ENCODE measurements around the gene PIK3R3. TPM values are rescaled to one million over a fixed set of nuclear protein-coding genes. Genes with fewer than 3 reads are reported as not detected.

PIK3R3 gene
- total RNA-seq, 1 donor from 2014 or later, result 54.1 TPM

DNA sequence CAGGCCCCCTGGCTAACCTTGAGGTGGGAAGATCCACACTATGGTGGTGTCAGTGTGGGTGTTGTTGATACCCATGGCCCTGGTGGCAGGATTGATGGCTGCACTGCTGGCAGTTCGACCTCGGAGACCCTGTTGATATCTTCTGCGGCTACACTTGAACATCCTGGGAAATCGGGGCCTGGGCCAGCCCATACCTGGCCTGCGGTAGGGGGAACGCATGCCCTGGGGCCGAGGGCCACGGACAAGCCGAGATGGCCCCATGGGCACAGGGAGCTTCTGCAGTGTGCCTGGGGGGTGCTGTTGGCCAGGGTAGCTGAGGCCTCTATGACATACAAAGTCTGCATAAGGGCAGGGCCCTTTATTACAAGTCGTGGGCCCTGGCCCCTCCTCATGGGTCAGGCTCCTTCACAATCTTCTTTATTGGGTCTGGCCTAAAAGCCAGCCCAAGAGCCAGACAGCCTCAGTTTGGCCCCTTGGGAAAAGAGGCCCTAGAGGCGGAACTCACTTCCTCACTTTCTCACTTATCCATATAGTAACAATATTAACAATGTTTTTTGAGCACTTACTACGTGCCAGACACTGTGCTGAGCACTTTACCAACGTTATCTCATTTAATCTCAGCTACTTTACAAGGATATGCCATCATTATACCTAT is 43.9 kb upstream of the PIK3R3 start, which contains the start of gene P3R3URF:
Gene P3R3URF, minus strand, starts transcription at position 278 of the 655 bp plus-strand sequence. Its CDS starts 17 bp downstream, at position 261.
- no peak for DNase-seq (ENCODE audit: low spot score, unreplicated experiment)
- Mint-ChIP-seq H3K27me3 (peaks cover 8% of the 10 kb centered on the region), H3K36me3 (ENCODE audit: insufficient read depth) (no peaks in the 10 kb centered on the region), H3K4me3 (ENCODE audit: low read depth) (no peak within 1 kb of the TSS), H3K27ac (no peak within 1 kb of the TSS), H3K4me1 (ENCODE audit: low read depth) (no peaks in the 10 kb centered on the region), H3K9me3 (ENCODE audit: low read depth) (no peaks in the 10 kb centered on the region)
- TF ChIP-seq, protein P1, sequence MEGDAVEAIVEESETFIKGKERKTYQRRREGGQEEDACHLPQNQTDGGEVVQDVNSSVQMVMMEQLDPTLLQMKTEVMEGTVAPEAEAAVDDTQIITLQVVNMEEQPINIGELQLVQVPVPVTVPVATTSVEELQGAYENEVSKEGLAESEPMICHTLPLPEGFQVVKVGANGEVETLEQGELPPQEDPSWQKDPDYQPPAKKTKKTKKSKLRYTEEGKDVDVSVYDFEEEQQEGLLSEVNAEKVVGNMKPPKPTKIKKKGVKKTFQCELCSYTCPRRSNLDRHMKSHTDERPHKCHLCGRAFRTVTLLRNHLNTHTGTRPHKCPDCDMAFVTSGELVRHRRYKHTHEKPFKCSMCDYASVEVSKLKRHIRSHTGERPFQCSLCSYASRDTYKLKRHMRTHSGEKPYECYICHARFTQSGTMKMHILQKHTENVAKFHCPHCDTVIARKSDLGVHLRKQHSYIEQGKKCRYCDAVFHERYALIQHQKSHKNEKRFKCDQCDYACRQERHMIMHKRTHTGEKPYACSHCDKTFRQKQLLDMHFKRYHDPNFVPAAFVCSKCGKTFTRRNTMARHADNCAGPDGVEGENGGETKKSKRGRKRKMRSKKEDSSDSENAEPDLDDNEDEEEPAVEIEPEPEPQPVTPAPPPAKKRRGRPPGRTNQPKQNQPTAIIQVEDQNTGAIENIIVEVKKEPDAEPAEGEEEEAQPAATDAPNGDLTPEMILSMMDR (IDR thresholded peaks at IDR 0.05; ENCODE audit: unreplicated experiment), result no peak

DNA sequence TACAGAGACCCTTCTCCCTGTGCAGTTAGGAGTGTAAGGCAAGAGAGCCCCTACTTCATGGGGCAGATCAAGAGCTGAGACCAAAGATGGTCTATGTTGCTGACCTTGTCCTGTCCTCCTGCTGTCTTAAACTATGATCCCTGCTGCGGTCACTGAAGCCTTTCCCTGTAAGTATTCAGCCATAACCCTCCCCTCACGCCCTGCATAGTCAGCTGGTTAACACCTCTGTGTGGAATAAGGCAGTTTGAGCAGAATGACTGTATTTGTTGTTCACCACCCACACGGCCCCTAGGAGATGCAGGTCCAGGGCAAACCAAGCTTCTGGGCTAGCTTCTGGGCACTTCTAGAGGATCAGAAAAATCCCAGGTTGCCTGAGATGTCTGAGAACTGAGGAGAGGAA is 42.8 kb upstream of the PIK3R3 start:
- DNase-seq (ENCODE audit: low spot score, unreplicated experiment), result no peak
- no peak overlapping the region for H3K4me3 Mint-ChIP-seq (ENCODE audit: low read depth)
- H3K27me3 Mint-ChIP-seq, result peaks cover 15% of the 10 kb centered on the region
- no peaks in the 10 kb centered on the region for H3K4me1 Mint-ChIP-seq (ENCODE audit: low read depth)
- H3K9me3 Mint-ChIP-seq (ENCODE audit: low read depth), result no peaks in the 10 kb centered on the region
- H3K36me3 Mint-ChIP-seq (ENCODE audit: insufficient read depth), result no peaks in the 10 kb centered on the region
- TF ChIP-seq, protein P1 (IDR thresholded peaks at IDR 0.05; ENCODE audit: unreplicated experiment), result no peak
- H3K27ac Mint-ChIP-seq, result no peak overlapping the region

DNA sequence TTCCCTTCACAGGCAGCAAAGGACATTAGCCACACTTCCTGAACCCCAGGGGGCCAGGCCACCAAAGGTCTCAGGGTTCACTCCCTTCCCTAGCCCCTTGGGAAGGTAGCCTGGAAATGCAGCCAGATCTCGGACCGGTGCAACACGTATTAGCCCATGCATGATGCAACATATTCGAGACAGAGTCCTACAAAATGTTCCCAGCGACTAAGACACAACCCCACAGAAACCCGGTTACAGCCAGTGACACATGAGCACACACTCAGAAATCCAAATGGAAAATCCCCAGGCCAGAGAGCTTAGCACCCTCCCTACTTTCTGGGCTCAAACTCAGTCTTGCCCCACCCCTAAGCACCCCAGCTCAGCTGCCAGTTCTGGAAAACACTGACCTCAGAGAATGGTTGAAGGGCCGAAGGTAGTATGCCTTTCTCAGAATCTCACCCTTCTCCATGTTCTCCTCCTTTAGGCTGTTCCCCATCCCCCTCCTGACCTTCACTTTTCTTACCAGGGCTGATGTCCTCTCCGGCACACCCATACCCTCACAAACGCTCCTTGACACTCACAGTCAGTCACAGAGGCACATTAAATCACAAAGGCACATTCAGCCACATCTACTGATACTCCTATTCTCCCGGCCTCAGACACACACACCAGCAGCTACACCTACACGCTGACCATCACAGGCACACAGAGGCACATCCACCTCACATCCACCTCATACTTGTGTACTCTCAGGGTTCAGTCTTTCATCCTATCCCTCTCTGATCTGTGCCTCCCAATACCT is 42.2 kb upstream of the PIK3R3 start, which contains the start of gene TSPAN1:
Gene TSPAN1, plus strand, starts transcription at position 640 of the 784 bp plus-strand sequence. CDS start 6,021 bp downstream, outside the sequence.
- no peaks in the 10 kb centered on the region for H3K36me3 Mint-ChIP-seq (ENCODE audit: insufficient read depth)
- H3K4me3 Mint-ChIP-seq (ENCODE audit: low read depth), result no peak within 1 kb of the TSS
- H3K27me3 Mint-ChIP-seq, result peaks cover 20% of the 10 kb centered on the region
- TF ChIP-seq, protein P1 (IDR thresholded peaks at IDR 0.05; ENCODE audit: unreplicated experiment), result no peak
- no peaks in the 10 kb centered on the region for H3K9me3 Mint-ChIP-seq (ENCODE audit: low read depth)
- H3K4me1 Mint-ChIP-seq (ENCODE audit: low read depth), result no peaks in the 10 kb centered on the region
- H3K27ac Mint-ChIP-seq, result no peak within 1 kb of the TSS
- DNase-seq (ENCODE audit: low spot score, unreplicated experiment), result no peak

DNA sequence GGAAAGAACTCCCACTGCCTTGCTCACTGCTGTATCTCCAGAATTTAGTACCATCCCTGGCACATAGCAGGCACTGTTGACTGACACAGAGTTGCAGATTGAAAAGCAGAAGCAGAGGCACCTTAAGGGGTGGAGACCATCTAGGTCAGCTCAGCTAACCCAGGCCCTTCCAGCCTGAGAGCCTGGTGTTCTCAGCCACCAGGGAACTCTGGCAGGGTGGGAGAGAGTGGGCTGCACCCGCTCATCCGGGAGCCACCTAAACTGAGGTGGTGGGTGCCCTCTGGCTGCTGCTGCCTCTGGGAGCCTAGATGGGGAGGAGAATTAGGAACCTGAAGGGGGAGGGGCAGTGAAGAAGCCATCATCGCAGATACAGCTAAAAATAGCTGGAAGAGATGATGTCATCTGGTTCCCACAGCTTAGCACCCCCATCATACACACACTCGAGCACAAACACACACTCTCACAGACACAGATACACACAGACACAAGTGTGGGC is 41.0 kb upstream of the PIK3R3 start:
- no peak overlapping the region for H3K4me3 Mint-ChIP-seq (ENCODE audit: low read depth)
- H3K27me3 Mint-ChIP-seq, result peaks cover 29% of the 10 kb centered on the region
- no peak overlapping the region for H3K27ac Mint-ChIP-seq
- H3K9me3 Mint-ChIP-seq (ENCODE audit: low read depth), result no peaks in the 10 kb centered on the region
- DNase-seq (ENCODE audit: low spot score, unreplicated experiment), result no peak
- TF ChIP-seq, protein P1 (IDR thresholded peaks at IDR 0.05; ENCODE audit: unreplicated experiment), result no peak
- H3K36me3 Mint-ChIP-seq (ENCODE audit: insufficient read depth), result no peaks in the 10 kb centered on the region
- no peaks in the 10 kb centered on the region for H3K4me1 Mint-ChIP-seq (ENCODE audit: low read depth)

DNA sequence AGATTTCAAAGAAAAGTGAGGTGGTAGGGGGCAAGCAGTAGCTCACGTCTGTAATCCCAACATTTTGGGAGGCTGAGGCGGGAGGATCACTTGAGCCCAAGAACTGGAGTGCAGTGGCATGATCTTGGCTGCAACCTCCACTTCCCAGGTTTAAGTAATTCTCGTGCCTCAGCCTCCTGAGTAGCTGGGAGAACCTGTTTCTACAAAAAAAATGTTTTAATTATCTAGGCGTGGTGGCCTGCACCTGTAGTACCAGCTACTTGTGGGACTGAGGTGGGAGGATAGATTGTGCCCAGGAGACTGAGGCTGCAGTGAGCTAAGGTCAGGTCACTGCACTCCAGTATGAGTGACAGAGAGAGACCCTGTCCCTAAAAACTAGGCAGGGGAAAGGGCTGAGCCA is 39.9 kb upstream of the PIK3R3 start:
- Mint-ChIP-seq H3K36me3 (ENCODE audit: insufficient read depth) (no peaks in the 10 kb centered on the region), H3K27ac (no peak overlapping the region), H3K27me3 (peaks cover 36% of the 10 kb centered on the region), H3K9me3 (ENCODE audit: low read depth) (no peaks in the 10 kb centered on the region), H3K4me3 (ENCODE audit: low read depth) (no peak overlapping the region), H3K4me1 (ENCODE audit: low read depth) (no peaks in the 10 kb centered on the region)
- TF ChIP-seq, protein P1 (IDR thresholded peaks at IDR 0.05; ENCODE audit: unreplicated experiment), result no peak
- no peak for DNase-seq (ENCODE audit: low spot score, unreplicated experiment)
